Colon (tissue), 2 donors: ENCODE data around the gene PRR20B.
"Not testable (repeated sequence)": the region's sequence is repeated elsewhere in the genome, so short reads cannot be mapped to it uniquely, and the experiment has no call there.

Experiments used
- FAIRE-seq: peaks from 2 replicates; lab custom pipeline; 2012; peaks lifted over from hg19 to GRCh38; lab: Jason Lieb, UNC
- donor health status: control.
- donor health status: control.

The PRR20B gene

GRCh38 chr13:57147188-57147587 lies at the start of gene PRR20B:
Gene PRR20B (plus strand): TSS chr13:57147488. CDS start chr13:57147875, 387 bp downstream.
- FAIRE-seq = not testable (repeated sequence)

GRCh38 chr13:57114945-57115344 lies 32.3 kb upstream of the PRR20B start:
- FAIRE-seq = no peak

- no peak for FAIRE-seq
Observed at GRCh38 chr13:57123681-57124080, 23.6 kb upstream of the PRR20B start.

- no peak for FAIRE-seq
Observed at GRCh38 chr13:57128909-57129308, 18.4 kb upstream of the PRR20B start.

- no peak for FAIRE-seq
Observed at GRCh38 chr13:57136093-57136492, 11.2 kb upstream of the PRR20B start.

GRCh38 chr13:57137585-57137984 lies 9.7 kb upstream of the PRR20B start:
- FAIRE-seq = no peak

- FAIRE-seq = no peak
Observed at GRCh38 chr13:57138988-57139387, 8.3 kb upstream of the PRR20B start.

- not testable (repeated sequence) for FAIRE-seq
Observed at GRCh38 chr13:57139781-57140180, 7.5 kb upstream of the PRR20B start.

- not testable (repeated sequence) for FAIRE-seq
Observed at GRCh38 chr13:57140235-57140968, 6.9 kb upstream of the PRR20B start, which contains the start of gene PRR20A. Gene PRR20A (plus strand): TSS chr13:57140918. CDS start chr13:57141305, 387 bp downstream.

- FAIRE-seq = not testable (repeated sequence)
Observed at GRCh38 chr13:57148106-57148505, 818 bp downstream of the PRR20B start.

- FAIRE-seq = not testable (repeated sequence)
Observed at GRCh38 chr13:57153761-57154160, 6.5 kb downstream of the PRR20B start, which contains the start of gene PRR20C. Gene PRR20C (plus strand): TSS chr13:57154061. CDS start chr13:57154448, 387 bp downstream.

- not testable (repeated sequence) for FAIRE-seq
Observed at GRCh38 chr13:57160332-57160731, 13.0 kb downstream of the PRR20B start, which contains the start of gene PRR20D. Gene PRR20D (plus strand): TSS chr13:57160632. CDS start chr13:57161019, 387 bp downstream.

- FAIRE-seq = not testable (repeated sequence)
Observed at GRCh38 chr13:57166897-57167296, 19.6 kb downstream of the PRR20B start, which contains the start of gene PRR20E. Gene PRR20E (plus strand): TSS chr13:57167197. CDS start chr13:57167584, 387 bp downstream.

GRCh38 chr13:57191667-57192066 lies 44.4 kb downstream of the PRR20B start:
- FAIRE-seq = no peak
